GM12878 (cell line): ENCODE data around the gene CD38. TPM values are rescaled to one million over a fixed set of nuclear protein-coding genes. Genes with fewer than 3 reads are reported as not detected.

Experiments used
- ATAC-seq: fragments of 200-7000 bp; cut with Tn5 transposase; 3 replicates; pipeline ENCODE4 v1.9.1; 2020; ENCODE audit warnings: mild to moderate bottlenecking, moderate library complexity
- BruUV-seq: library from RNA; stranded (reverse); fragments of 400-500 nt; replicated peaks from 2 replicates; lab custom pipeline; 2021; lab: Mats Ljungman, UMichigan
- CTCF ChIA-PET: fragments of 300-600 bp; sonication (Branson Sonifier 250); formaldehyde crosslinking; extraction: SDS; loops from one replicate; lab custom pipeline; 2021; ENCODE audit warnings: inconsistent platforms; lab: Yijun Ruan, JAX
- POLR2A ChIA-PET: fragments of 350-600 bp; formaldehyde crosslinking; extraction: SDS; loops from one replicate; lab custom pipeline; 2021; ENCODE audit warnings: inconsistent platforms; lab: Charles Lee
- RAD21 ChIA-PET: fragments of 300-600 bp; sonication (Branson Sonifier 250); formaldehyde crosslinking; loops from one replicate; lab custom pipeline; 2023; ENCODE audit warnings: antibody characterized with exemption; ENCODE audit not compliant: unreplicated experiment; lab: Charles Lee
- SMC1A ChIA-PET: fragments of 300-600 bp; sonication (Branson Sonifier 250); formaldehyde crosslinking; loops from one replicate; lab custom pipeline; 2023; ENCODE audit not compliant: unreplicated experiment, uncharacterized antibody; lab: Charles Lee
- DNase-seq: peaks from one replicate; pipeline ENCODE4 v3.0.0-alpha.2; 2011; ENCODE audit warnings: low read depth, low spot score
- FAIRE-seq: peaks from 3 replicates; lab custom pipeline; 2011; peaks lifted over from hg19 to GRCh38; lab: Jason Lieb, UNC
- H2AFZ ChIP-seq: 2 replicates; pipeline ENCODE4 v1.6.0; 2011; ENCODE audit warnings: low read depth, low read length, control low read depth; ENCODE audit not compliant: control insufficient read depth
- H3K27ac ChIP-seq: 2 replicates; pipeline ENCODE4 v1.5.1; 2011; ENCODE audit warnings: control low read depth; ENCODE audit not compliant: control insufficient read depth, insufficient read depth
- H3K27me3 ChIP-seq, 2 experiments: replicated peaks in 1 of 2; 2 replicates each; pipeline versions ENCODE4 v1.6.0 to v1.6.1; 2011; ENCODE audit warnings: low read length in 1 of 2; ENCODE audit not compliant: control insufficient read depth in 2 of 2, insufficient read depth in 2 of 2
- H3K36me3 ChIP-seq, 2 experiments: 2 replicates each; pipeline ENCODE4 v1.5.1; 2011; ENCODE audit warnings: low read length in 1 of 2; ENCODE audit not compliant: control insufficient read depth in 2 of 2, insufficient read depth in 2 of 2
- H3K4me1 ChIP-seq: 2 replicates; pipeline ENCODE4 v1.6.1; 2011; ENCODE audit warnings: mild to moderate bottlenecking, low read length, moderate library complexity, mixed read lengths; ENCODE audit not compliant: control insufficient read depth, insufficient read depth
- H3K4me2 ChIP-seq: 2 replicates; pipeline ENCODE4 v1.6.0; 2011; ENCODE audit warnings: control low read depth; ENCODE audit not compliant: control insufficient read depth, insufficient read depth
- H3K4me3 ChIP-seq: fragments of 200-600 bp; sonication (generic); 2 replicates; pipeline ENCODE4 v1.5.1; 2016
- H3K79me2 ChIP-seq: 2 replicates; pipeline ENCODE4 v1.6.0; 2011; ENCODE audit warnings: low read length; ENCODE audit not compliant: control insufficient read depth, insufficient read depth
- H3K9ac ChIP-seq: 2 replicates; pipeline ENCODE4 v1.8.0; 2011; ENCODE audit warnings: low read length, control low read depth, mixed read lengths; ENCODE audit not compliant: control insufficient read depth, insufficient read depth
- H3K9me3 ChIP-seq: replicated peaks from 3 replicates; pipeline ENCODE4 v1.5.1; 2011; ENCODE audit warnings: mild to moderate bottlenecking, low read length; ENCODE audit not compliant: control insufficient read depth, insufficient read depth
- H4K20me1 ChIP-seq: 2 replicates; pipeline ENCODE4 v1.6.0; 2011; ENCODE audit not compliant: control insufficient read depth, insufficient read depth
- ATF2 ChIP-seq: IDR thresholded peaks from 2 replicates; pipeline ENCODE4 v1.6.1; 2012; ENCODE audit warnings: low read length, inconsistent platforms
- BRCA1 ChIP-seq: IDR thresholded peaks from 2 replicates; pipeline ENCODE4 v1.6.1; 2011; ENCODE audit warnings: low read depth, low read length, improper control_type of control experiment
- EP300 ChIP-seq, 2 experiments: fragments of 150-350 bp in 1 of 2; IDR thresholded peaks; 2 replicates each; pipeline ENCODE4 v1.6.1; 2011 to 2012; ENCODE audit warnings: low read depth in 2 of 2, low read length in 2 of 2, borderline replicate concordance in 1 of 2, improper control_type of control experiment in 1 of 2, inconsistent platforms in 1 of 2; ENCODE audit not compliant: control insufficient read depth in 1 of 2
- IKZF2 ChIP-seq, 2 experiments: fragments of 450-650 bp; IDR thresholded peaks; 2 replicates each; pipeline ENCODE4 v1.6.1; 2017; ENCODE audit warnings: mild to moderate bottlenecking in 2 of 2, moderate library complexity in 2 of 2
- KAT2A ChIP-seq: conservative IDR thresholded peaks from 2 replicates; pipeline ENCODE4 v1.6.1; 2011; ENCODE audit warnings: low read depth, low read length; ENCODE audit not compliant: control insufficient read depth
- KLF5 ChIP-seq: fragments of 450-650 bp; IDR thresholded peaks from 2 replicates; pipeline ENCODE4 v1.6.1; 2014; ENCODE audit warnings: mild to moderate bottlenecking; ENCODE audit not compliant: partially characterized antibody
- MTA2 ChIP-seq: fragments of 450-650 bp; IDR thresholded peaks from 2 replicates; pipeline ENCODE4 v1.6.1; 2016; ENCODE audit warnings: low read depth, mild to moderate bottlenecking, moderate library complexity
- NFXL1 ChIP-seq: fragments of 450-650 bp; IDR thresholded peaks from 2 replicates; pipeline ENCODE4 v1.6.1; 2017; ENCODE audit warnings: antibody characterized with exemption, mild to moderate bottlenecking, borderline replicate concordance
- SKIL ChIP-seq: fragments of 450-650 bp; IDR thresholded peaks from 2 replicates; pipeline ENCODE4 v1.6.1; 2017; ENCODE audit warnings: mild to moderate bottlenecking, low read depth, inconsistent platforms; ENCODE audit not compliant: poor library complexity, severe bottlenecking
- SREBF2 ChIP-seq: IDR thresholded peaks from 2 replicates; pipeline ENCODE4 v1.6.1; 2012; ENCODE audit warnings: mild to moderate bottlenecking, low read length
- USF1 ChIP-seq: IDR thresholded peaks from 2 replicates; pipeline ENCODE4 v1.6.1; 2011; ENCODE audit warnings: borderline replicate concordance, low read depth, mild to moderate bottlenecking, moderate library complexity, mixed read lengths, low read length; ENCODE audit not compliant: insufficient read depth; ENCODE audit errors: extremely low read length
- ZNF207 ChIP-seq: fragments of 450-650 bp; IDR thresholded peaks from 2 replicates; pipeline ENCODE4 v1.6.1; 2014; ENCODE audit warnings: antibody characterized with exemption, mild to moderate bottlenecking, borderline replicate concordance
- ZNF217 ChIP-seq: fragments of 450-650 bp; IDR thresholded peaks from 2 replicates; pipeline ENCODE4 v1.6.1; 2017; ENCODE audit warnings: antibody characterized with exemption, mild to moderate bottlenecking
- WGBS: methylation state at CpG from one replicate; pipeline ENCODE4 v1.1.6; 2016; ENCODE audit warnings: low lambda C conversion rate; ENCODE audit not compliant: insufficient replicate concordance, insufficient coverage; ENCODE audit errors: missing lambda C conversion rate; 5-methylcytosine and 5-hydroxymethylcytosine counted together
- in situ Hi-C: fragments of 300-500 bp; cut with MboI; formaldehyde crosslinking; loops from 9 replicates; pipeline ENCODE4 v1.14.3; 2018; ENCODE audit warnings: mixed read lengths
- intact Hi-C: fragments of 100-400 bp; cut with micrococcal nuclease; formaldehyde crosslinking; loops from one replicate; pipeline ENCODE4 v1.14.2; 2022; ENCODE audit not compliant: unreplicated experiment
- polyA plus RNA-seq, 11 experiments: library from polyadenylated mRNA; depleted of rRNA in 4 of 11; unstranded in 6 of 11; stranded (reverse) in 5 of 11; fragments of >200 nt; fragmentation: Nextera tagmentation in 4 of 11; fragmentation: Illumina TruSeq in 1 of 11; extraction: Ambion mirVana in 4 of 11; extraction: Trizol in 1 of 11; gene quantifications; 1 replicate in 1 of 11; 2 replicates in 10 of 11; pipeline versions ENCODE4 v1.2.1 to v1.2.3, GENCODE V29; 2011 to 2016; ENCODE audit warnings: inconsistent platforms in 2 of 11, missing spikeins in 2 of 11, low read depth in 1 of 11
- total RNA-seq, 4 experiments: library from RNA; depleted of rRNA in 3 of 4; stranded (reverse); fragments of >200 nt in 3 of 4; fragmentation: Illumina TruSeq in 1 of 4; extraction: Trizol in 1 of 4; gene quantifications; 2 replicates each; pipeline versions ENCODE4 v1.2.1 to v1.2.3, GENCODE V29; 2013 to 2021

Gene CD38
- total and polyA plus RNA-seq, 10 of the 15 experiments (the other 5 are each of a cell fraction or from before 2014, with no cell fraction given), result 3.5 to 39.8 (median 12.7) TPM

- peak; percentile 45 to 51; a peak in 3 of 4 replicates for TF ChIP-seq IKZF2 (IDR thresholded peaks at IDR 0.05)
- TF ChIP-seq KAT2A, result no peak
These were observed 27.7 kb downstream of the CD38 start (continued) for GRCh38 chr4:15805583-15806517.

- Histone ChIP-seq H2AFZ (no peak overlapping the region), H3K27ac (peak overlapping the region; percentile 20; the same call in 1 of the 2 replicates), H3K36me3 (no peaks in the 10 kb centered on the region), H3K4me3 (no peak overlapping the region), H3K9ac (no peak overlapping the region), H3K4me2 (peak overlapping the region; percentile 74), H3K27me3 (no peaks in the 10 kb centered on the region), H3K9me3 (no peaks in the 10 kb centered on the region), H3K4me1 (peaks cover 12% of the 10 kb centered on the region; the same call in 1 of the 2 replicates), H3K79me2 (no peaks in the 10 kb centered on the region), H4K20me1 (no peaks in the 10 kb centered on the region)
- SMC1A ChIA-PET, result interaction anchor here (0.7 to 7.4 kb wide), 16 partner anchors 8 to 192 kb away, joined by 3 to 152 read pairs (median 4); partner anchors contain the start of gene CD38
- in situ Hi-C loops, result loop anchor here (5.0 to 10.0 kb wide), 4 partner anchors 73 to 396 kb away; no protein-coding TSS in a partner anchor
- POLR2A ChIA-PET, result interaction anchor here (0.9 to 1.5 kb wide), 2 partner anchors 23 to 81 kb away, joined by 3 to 4 read pairs; no protein-coding TSS in a partner anchor
- CTCF ChIA-PET, result interaction anchor here (0.6 to 7.6 kb wide), 12 partner anchors 9 to 1769 kb away, joined by 3 to 188 read pairs (median 6); no protein-coding TSS in a partner anchor
- 0% methylated on average over 5 of the region's 5 CpGs for WGBS
- intact Hi-C loops, result no loop called here
- BruUV-seq, result no TSS peak
- ATAC-seq (peak; percentile 75), DNase-seq (peak; percentile 45), FAIRE-seq (no peak)
- RAD21 ChIA-PET, result interaction anchor here (0.7 to 8.0 kb wide), 12 partner anchors 24 to 192 kb away, joined by 3 to 117 read pairs (median 6); no protein-coding TSS in a partner anchor
- no peak for TF ChIP-seq ZNF207
- TF ChIP-seq SREBF2, result no peak
- TF ChIP-seq BRCA1, result no peak
- TF ChIP-seq USF1, result no peak
- TF ChIP-seq MTA2, result peak; percentile 99
- TF ChIP-seq ATF2, result 0 out of 2 replicates have a peak, but pooled peaks have one; percentile 57
- peak; percentile 53; the same call in 1 of the 2 replicates for TF ChIP-seq ZNF217
- no peak for TF ChIP-seq KLF5
- TF ChIP-seq SKIL, result peak; percentile 52
- peak in 1 of 2 experiments; percentile 40; a peak in 1 of 4 replicates for TF ChIP-seq EP300 (IDR thresholded peaks at IDR 0.05; ENCODE audit: borderline replicate concordance in 1 of 2, control insufficient read depth in 1 of 2, low read depth in 2 of 2, low read length in 2 of 2)
- no peak for TF ChIP-seq NFXL1
These were observed 30.9 kb downstream of the CD38 start for GRCh38 chr4:15809058-15809457.
